HG03439 (cell line): Measurements from ENCODE around the gene ERICH6.
"Not testable (repeated sequence)": the region's sequence is repeated elsewhere in the genome, so short reads cannot be mapped to it uniquely, and the experiment has no call there.

Experiments
- ATAC-seq: cut with Tn5 transposase; IDR thresholded peaks from one replicate; pipeline ENCODE4 v1.9.1; 2021; ENCODE audit warnings: mild to moderate bottlenecking, moderate library complexity; ENCODE audit not compliant: unreplicated experiment

ERICH6 gene

GRCh38 chr3:150623945-150624344 is 79.8 kb downstream of the ERICH6 start:
- no peak for ATAC-seq

DNA sequence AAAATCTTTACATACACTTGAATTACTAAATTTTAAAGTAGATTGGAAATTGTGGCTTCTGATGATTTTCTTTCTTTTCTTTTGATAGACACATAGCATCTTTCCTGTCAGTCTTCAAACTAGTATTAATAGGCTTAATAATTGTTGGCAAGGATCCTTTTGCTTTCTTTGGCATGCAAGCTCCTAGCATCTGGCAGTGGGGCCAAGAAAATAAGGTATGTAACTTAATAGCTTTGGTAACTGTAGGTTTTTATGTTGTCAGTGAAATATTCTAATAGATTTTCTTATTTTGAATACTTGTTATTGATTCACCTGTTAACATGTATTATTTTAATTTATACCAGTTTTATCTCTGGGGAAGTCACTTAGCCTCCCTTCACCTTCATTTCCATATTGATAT is 80.8 kb downstream of the ERICH6 start:
- not testable (repeated sequence) for ATAC-seq

- ATAC-seq, result no peak
These were observed 83.6 kb downstream of the ERICH6 start for GRCh38 chr3:150620002-150620689.

GRCh38 chr3:150613709-150614480 is 89.8 kb downstream of the ERICH6 start:
- no peak for ATAC-seq

DNA sequence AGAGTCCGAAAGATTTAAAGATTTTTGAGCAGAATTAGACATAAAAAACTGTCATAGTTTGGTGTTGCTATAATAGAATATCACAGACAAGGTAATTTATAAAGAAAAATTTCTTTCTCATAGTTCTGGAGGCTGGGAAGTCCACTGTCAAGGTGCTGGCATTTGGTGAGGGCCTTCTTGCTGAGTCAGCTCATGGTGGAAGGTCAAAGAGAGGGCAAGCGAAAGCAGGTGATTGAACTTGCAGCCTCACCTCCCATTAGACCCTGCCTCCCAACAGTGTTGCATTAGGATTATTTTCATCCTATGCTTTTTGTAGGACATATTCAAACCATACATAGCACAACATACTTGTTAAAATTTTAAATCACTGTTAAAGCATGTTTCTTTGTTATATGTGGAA is 90.7 kb downstream of the ERICH6 start:
- no peak for ATAC-seq

- no peak for ATAC-seq
These were observed 91.2 kb downstream of the ERICH6 start for GRCh38 chr3:150612494-150612893.

DNA sequence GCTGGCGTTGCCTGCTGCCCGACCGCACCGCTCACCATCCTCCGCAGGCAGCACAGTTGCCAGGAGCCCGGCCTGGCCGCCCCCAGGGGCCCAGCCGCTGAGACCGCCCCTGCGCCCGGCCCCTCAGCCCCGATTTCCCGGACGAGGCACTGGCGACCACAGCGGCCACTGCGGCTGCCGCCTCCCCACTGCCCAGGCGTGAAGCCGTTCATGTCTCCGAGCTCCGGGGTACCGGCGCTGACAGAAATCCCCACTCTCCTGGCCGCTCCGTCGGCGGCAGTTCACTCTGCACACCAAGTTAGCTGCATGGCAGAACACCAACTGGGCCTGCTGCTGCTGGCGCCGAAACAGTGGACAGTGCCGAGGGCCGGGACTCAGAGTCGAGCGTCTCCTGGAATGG is 92.1 kb downstream of the ERICH6 start:
- ATAC-seq, result no peak

GRCh38 chr3:150610785-150611184 is 92.9 kb downstream of the ERICH6 start:
- ATAC-seq, result no peak

DNA sequence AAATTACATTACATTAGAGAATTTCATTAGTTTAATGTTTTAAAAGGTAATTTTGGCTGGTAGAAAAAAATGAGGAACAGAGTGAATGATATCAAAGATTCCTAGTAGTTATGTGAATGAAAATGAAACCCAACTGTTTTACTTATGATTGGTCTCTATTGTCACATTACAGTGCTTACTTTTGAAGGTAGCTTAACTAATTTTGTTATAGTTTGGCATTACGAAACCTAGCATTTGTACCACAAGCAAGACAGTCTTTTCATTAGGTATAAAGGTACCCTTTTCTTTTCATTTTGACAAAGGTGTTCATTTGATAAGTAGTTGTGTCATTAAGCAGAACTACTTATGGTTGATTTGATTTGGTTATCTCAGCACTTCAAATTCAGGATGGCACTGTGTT is 93.7 kb downstream of the ERICH6 start:
- ATAC-seq, result no peak
